KOPT-K1 (cell line): ENCODE measurements around the gene GPRC5D.

ENCODE experiments used
- H3K27ac ChIP-seq: fragments of 200-600 bp; sonication (generic); 2 replicates; pipeline ENCODE4 v1.5.1; 2016; ENCODE audit warnings: antibody characterized with exemption, mild to moderate bottlenecking, low read depth, low read length; ENCODE audit not compliant: poor library complexity, severe bottlenecking
- H3K36me3 ChIP-seq: fragments of 200-600 bp; sonication (generic); 2 replicates; pipeline ENCODE4 v1.5.1; 2017; ENCODE audit warnings: antibody characterized with exemption, mild to moderate bottlenecking, low read length, moderate library complexity; ENCODE audit not compliant: insufficient read depth
- H3K9me3 ChIP-seq: fragments of 200-600 bp; sonication (generic); 2 replicates; pipeline ENCODE4 v1.5.1; 2017; ENCODE audit warnings: antibody characterized with exemption, low read length, mild to moderate bottlenecking; ENCODE audit not compliant: insufficient read depth, poor library complexity, severe bottlenecking

The GPRC5D gene

DNA sequence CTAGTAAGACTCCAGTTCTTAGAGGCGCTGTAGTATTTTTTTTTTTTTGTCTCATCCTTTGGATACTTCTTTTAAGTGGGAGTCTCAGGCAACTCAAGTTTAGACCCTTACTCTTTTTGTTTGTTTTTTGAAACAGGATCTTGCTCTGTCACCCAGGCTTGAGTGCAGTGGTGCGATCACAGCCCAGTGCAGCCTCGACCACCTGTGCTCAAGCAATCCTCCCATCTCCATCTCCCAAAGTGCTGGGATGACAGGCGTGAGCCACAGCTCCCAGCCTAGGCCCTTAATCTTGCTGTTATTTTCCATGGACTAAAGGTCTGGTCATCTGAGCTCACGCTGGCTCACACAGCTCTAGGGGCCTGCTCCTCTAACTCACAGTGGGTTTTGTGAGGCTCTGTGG, 39.3 kb downstream of the GPRC5D start:
- no peaks in the 10 kb centered on the region for H3K36me3 ChIP-seq
- H3K9me3 ChIP-seq: no peaks in the 10 kb centered on the region
- H3K27ac ChIP-seq: no peak overlapping the region

DNA sequence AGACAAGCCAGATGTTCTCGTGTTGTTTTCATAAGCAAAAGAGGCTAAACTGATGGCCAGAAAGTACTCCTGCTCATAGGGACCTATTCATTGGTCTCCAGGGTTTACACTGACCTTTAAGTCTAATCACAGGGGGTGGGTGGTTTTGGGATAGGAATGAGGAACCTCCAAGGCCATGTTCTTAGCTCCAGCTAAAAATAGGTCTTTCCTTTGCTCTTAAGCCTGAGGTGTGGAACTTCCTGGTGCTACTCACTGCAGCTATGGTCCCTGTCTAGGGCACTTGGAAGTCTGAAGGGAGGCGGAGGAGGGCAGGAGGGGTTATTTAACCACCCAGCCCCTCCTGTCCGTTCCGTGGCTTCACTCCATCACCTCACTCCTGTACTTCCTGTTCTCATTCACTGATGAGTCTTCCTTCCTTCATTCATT, 42.0 kb downstream of the GPRC5D start:
- H3K27ac ChIP-seq: no peak overlapping the region
- H3K9me3 ChIP-seq: no peaks in the 10 kb centered on the region
- H3K36me3 ChIP-seq: no peaks in the 10 kb centered on the region

DNA sequence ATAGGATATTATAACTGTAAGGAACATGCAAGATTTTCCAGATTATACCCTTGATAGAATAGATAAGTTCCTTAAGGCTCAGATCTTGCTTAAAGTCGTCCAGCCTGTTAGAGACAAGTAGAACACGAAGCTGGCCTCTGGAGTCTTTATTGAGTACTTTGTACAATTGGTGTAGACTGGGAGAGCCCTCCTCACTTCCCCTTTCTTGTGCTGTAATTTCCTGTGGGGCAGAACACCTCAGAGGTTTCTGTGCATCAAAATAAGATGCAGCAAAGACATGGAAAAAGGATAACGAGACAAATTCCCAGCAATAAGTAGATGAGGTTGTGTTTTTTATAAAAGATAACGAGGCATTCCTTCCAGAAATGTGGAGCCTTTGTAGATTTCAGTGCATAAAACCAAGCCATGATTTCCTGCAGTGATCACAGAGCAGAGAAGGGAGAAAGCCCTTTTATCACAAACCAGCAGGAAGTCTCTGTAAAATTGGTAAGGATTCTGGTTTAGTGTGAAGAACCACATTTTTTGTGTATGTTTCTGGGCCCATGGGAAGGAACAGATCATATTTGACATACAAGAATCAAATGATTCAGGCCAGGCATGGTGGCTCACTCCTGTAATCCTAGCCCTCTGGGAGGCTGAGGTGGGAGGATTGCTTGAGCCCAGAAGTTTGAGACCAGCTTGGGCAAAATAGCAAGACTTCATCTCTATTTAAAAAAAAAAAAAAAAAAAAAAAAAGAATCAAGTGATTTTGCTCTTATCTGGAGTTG, 42.6 kb downstream of the GPRC5D start:
- H3K27ac ChIP-seq: no peak overlapping the region
- H3K9me3 ChIP-seq: no peaks in the 10 kb centered on the region
- no peaks in the 10 kb centered on the region for H3K36me3 ChIP-seq

DNA sequence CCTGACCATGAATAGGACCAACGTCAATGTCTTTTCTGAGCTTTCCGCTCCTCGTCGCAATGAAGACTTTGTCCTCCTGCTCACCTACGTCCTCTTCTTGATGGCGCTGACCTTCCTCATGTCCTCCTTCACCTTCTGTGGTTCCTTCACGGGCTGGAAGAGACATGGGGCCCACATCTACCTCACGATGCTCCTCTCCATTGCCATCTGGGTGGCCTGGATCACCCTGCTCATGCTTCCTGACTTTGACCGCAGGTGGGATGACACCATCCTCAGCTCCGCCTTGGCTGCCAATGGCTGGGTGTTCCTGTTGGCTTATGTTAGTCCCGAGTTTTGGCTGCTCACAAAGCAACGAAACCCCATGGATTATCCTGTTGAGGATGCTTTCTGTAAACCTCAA, 43.3 kb downstream of the GPRC5D start:
- no peaks in the 10 kb centered on the region for H3K9me3 ChIP-seq
- no peak overlapping the region for H3K27ac ChIP-seq
- H3K36me3 ChIP-seq: no peaks in the 10 kb centered on the region

DNA sequence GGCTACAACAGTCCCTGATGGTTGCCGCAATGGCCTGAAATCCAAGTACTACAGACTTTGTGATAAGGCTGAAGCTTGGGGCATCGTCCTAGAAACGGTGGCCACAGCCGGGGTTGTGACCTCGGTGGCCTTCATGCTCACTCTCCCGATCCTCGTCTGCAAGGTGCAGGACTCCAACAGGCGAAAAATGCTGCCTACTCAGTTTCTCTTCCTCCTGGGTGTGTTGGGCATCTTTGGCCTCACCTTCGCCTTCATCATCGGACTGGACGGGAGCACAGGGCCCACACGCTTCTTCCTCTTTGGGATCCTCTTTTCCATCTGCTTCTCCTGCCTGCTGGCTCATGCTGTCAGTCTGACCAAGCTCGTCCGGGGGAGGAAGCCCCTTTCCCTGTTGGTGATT, 43.7 kb downstream of the GPRC5D start:
- no peak overlapping the region for H3K27ac ChIP-seq
- no peaks in the 10 kb centered on the region for H3K9me3 ChIP-seq
- H3K36me3 ChIP-seq: no peaks in the 10 kb centered on the region

DNA sequence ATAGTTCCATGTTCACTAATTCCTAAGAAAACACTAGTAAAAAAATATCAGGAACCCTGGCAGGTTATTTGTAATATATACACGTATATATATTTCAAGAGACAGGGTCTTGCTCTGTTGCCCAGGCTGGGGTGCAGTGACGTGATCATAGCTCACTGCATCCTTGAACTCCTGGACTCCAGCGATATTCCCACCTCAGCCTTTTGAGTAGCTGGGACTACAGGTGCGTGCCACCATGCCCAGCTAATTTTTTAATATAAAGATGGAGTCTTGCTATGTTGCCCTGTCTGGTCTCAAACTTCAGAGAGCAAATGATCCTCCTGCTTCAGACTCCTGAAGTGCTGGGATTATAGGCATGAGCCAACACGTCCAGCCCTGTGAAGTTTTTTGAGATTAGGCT, 44.4 kb downstream of the GPRC5D start:
- no peaks in the 10 kb centered on the region for H3K36me3 ChIP-seq
- H3K9me3 ChIP-seq: no peaks in the 10 kb centered on the region
- H3K27ac ChIP-seq: no peak overlapping the region

DNA sequence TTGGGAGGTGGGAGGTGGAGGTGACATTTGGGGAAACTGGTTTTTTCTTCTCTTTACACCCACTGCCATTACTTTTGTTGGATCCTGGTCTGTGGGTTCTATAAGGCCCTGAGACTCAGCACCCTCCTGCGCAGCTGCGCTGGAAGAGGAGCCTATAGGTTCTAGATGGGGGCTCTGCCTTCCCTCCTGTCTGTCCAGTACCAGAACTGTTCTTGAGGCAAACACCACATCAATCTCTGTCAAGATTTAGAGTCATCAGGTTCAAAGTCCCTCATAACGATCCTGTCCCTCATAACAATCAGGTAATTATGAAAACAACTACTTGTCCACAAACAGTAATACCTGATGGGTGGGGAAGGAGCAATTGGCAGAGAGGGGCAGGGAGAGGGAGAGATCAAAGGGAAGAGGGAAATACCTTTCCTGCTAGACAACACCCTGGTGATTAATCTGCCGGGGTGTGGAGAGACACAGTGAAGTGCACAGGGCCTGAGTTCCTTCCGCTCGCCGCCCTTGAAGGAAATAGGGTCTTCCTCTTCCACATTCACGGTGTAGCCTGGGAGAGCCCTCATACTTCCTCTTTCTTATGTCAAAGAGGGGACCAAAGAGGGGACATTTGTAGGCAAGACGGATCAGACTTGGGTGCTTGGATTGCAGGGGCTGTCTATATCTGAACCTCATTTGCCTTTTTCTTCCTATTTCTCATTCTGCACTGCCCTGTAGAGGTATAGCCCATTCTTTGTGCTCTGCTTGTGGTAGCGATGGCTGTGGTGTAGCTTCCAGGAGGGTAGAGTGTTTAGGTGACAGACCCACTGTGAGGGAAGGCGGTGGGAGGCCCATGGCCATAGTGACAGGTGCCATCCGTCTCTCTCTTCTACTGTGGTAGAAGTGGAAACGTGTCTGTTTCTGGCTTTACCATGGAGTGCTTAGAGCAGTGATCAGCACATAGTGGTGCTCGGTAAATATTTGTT, 48.0 kb downstream of the GPRC5D start:
- Histone ChIP-seq H3K36me3 (no peaks in the 10 kb centered on the region), H3K27ac (no peak overlapping the region), H3K9me3 (no peaks in the 10 kb centered on the region)

DNA sequence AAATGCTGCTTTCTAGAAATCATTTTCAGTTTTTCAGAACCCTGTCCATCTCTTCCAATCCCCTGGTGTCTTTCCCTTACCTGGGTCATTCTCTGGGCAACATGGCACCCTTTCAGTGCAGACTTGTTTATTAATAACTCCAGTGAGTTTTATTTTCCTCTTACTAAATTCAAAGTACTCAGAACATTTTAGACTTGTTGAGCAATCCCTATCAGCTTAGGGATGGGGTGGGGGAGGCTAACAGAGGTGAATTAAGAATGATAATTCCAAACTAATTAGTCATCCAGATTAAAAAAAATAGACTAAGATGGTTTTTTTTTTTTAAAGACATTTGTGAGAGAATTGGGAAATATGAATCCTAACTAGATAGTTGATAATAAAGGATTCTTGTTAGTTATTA, 49.9 kb downstream of the GPRC5D start:
- H3K27ac ChIP-seq: no peak overlapping the region
- no peaks in the 10 kb centered on the region for H3K9me3 ChIP-seq
- no peaks in the 10 kb centered on the region for H3K36me3 ChIP-seq

DNA sequence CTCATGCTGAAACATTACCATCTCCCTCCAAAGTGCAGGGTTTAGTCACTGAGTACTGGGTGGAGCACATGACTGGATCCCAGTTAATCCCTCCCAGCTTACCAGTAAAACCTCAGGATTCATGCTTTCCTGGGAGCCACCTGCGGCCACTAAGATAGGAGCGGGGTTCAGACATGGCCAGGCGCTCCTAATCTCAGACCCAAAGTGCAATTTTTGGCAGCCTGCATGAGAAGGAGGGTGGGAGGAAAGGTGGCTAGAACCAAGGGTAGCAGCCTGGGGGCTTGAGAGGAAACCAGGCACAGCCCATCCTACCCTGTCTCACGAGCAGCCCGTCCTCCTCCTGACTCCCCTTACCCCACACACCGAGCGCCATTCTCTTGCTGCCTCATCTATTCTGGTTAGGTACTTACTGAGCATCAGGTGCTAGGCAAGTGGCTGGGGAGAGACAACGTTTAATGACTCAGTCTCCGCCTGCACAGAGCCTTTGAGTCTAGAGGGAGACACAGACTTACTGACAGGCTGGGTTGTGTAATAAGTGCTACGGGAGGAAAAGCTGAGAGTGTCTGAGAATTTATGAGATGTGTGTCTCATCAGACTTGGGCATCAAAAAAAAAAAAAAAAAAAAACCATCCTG, 50.7 kb downstream of the GPRC5D start:
- Histone ChIP-seq H3K36me3 (no peaks in the 10 kb centered on the region), H3K27ac (no peak overlapping the region), H3K9me3 (no peaks in the 10 kb centered on the region)

DNA sequence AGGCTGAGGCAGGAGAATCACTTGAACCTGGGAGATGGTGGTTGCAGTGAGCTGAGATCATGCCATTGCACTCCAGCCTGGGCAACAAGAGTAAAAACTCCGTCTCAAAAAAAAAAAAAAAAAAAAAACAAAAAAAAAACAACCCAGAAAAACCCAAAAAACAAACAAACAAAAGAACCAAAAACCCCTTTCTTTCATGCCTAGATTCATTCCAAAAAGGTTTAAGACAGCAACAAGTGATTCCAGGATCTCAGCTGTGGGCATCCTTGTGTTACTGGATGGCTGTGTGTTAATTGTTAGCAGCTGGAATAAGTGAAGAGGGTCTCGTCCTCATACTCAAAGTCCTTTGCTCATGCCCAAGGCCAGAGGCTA, 51.2 kb downstream of the GPRC5D start:
- Histone ChIP-seq H3K9me3 (no peaks in the 10 kb centered on the region), H3K36me3 (no peaks in the 10 kb centered on the region), H3K27ac (no peak overlapping the region)

DNA sequence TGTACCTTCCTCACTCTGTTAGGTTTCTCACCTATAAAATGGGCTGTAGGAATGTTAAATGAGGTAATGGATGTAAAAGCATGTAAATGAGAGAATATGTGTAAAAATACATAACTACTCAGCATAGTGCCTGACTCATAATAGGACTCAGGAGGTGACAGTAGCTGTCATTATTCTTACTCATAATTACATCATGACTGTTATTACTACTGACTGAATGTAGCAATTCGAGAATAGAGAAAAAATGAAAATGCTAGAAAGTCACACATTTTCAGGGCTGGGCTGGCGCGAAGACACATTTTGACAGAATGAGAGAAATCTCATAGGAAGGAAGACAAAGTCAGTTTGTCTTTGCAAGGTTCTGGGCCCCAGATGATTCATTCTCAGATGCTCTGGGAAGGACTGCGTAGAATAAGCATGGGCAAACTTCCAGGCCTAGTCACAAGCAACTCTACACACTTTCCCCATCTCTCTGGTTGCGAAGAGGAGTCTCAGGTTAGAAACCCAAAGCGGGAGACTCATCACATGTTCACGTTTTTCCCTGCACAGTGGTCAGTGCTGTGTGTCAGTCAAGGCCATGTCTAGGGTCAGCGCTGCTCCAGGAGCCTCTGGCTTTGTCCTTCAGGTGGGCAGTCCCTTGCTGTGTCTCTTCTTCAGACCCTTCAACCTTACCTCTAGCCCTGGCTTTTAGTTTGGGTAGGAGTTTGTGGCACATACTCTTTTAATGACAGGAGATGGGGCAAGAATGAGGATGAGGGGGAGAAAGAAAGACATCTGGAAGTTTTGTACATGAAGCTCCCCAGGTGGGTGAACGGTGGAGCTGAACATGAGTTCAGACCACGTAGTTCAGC, 52.2 kb downstream of the GPRC5D start:
- no peak overlapping the region for H3K27ac ChIP-seq
- no peaks in the 10 kb centered on the region for H3K9me3 ChIP-seq
- H3K36me3 ChIP-seq: no peaks in the 10 kb centered on the region

DNA sequence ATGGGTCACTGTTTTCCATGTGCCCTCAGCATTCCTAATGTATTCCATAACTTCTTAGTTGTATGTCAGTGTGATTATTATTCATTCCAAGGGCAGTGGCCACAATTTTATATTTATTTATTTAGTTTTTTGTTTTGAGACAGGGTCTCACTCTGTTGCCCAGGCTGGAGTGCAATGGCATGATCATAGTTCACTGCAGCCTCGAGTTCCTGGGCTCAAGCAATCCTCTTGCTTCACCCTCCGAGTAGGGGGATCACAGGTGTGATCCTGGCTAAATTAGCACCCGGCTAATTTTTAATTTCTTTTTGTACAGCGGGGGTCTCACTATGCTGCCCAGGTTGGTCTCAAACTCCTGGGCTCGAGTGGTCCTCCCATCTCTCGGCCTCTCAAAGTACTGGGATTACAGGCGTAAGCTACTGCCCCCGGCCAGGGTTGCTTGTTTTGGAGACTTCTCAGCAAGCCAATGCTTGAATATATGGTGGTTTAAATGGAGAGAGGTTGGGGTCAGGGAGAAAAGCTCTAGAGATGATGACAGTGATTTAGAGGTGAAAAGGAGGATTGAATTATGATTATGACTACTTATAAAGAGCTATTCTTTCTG, 53.0 kb downstream of the GPRC5D start:
- Histone ChIP-seq H3K9me3 (no peaks in the 10 kb centered on the region), H3K27ac (no peak overlapping the region), H3K36me3 (no peaks in the 10 kb centered on the region)

DNA sequence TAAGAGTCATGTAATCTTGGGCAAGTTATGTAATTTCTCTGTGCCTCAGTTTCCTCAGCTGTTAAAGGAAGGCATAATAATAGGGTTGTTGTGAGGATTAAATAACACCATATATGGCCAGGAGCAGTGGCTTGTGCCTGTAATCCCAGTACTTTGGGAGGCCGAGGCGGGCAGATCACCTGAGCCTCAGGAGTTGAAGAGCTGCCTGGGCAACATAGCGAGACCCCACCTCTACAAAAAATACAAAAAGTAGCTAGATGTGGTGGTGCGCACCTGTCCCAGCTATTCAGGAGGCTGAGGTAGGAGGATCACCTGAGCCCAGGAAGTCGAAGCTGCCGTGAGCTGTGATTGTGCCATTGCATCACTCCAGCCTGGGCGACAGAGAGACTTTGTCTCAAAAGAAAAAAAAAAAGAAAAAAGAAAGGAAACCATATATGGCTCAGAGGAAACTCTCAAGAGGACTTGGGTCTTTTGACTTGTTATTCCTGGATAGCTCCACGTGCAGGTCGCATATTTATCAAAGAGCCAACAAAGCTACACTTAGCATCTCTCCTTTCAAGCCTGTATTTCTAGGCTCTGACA, 53.7 kb downstream of the GPRC5D start:
- Histone ChIP-seq H3K36me3 (no peaks in the 10 kb centered on the region), H3K27ac (no peak overlapping the region), H3K9me3 (no peaks in the 10 kb centered on the region)

DNA sequence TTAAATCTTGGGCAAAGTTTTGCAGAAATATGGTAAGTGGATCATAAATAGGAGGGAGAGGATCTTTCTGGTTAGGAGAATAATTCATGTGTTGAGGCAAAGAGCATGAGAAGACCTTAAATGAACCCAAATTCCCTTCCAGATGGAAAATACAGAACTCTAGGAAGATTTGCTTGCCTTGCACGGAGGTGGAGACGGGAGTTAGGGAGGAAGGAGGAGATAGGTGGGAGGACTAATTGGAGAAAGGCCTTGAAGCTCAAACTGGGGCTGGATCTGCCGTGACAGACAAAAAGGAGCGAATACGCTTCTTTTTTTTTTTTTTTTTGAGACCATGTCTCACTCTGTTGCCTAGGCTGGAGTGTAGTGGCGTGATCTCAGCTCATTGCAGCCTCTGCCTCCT, 54.7 kb downstream of the GPRC5D start:
- Histone ChIP-seq H3K36me3 (no peaks in the 10 kb centered on the region), H3K9me3 (no peaks in the 10 kb centered on the region), H3K27ac (no peak overlapping the region)
